ENCODE data around the gene APLNR. TPM values are rescaled to one million over a fixed set of nuclear protein-coding genes. Genes with fewer than 3 reads are reported as not detected.

Gene APLNR
- total and polyA plus RNA-seq, 10 of the 15 experiments (the other 5 are each of a cell fraction or from before 2014, with no cell fraction given) = 0.11 TPM; not detected in 9

- ChIA-PET CTCF (no interaction called here), SMC1A (ENCODE audit: uncharacterized antibody, unreplicated experiment) (no interaction called here), POLR2A (no interaction called here), RAD21 (ENCODE audit: unreplicated experiment) (no interaction called here)
- FAIRE-seq = no peak
- Histone ChIP-seq H3K27me3 (replicated peaks in 1 of 2; ENCODE audit: control insufficient read depth in 2 of 2, insufficient read depth in 2 of 2, low read length in 1 of 2) (no peaks in the 10 kb centered on the region; a peak in 1 of 4 replicates), H3K9me3 (replicated peaks; ENCODE audit: control insufficient read depth, insufficient read depth, low read length) (no peaks in the 10 kb centered on the region), H3K36me3 (ENCODE audit: control insufficient read depth in 2 of 2, insufficient read depth in 2 of 2, low read length in 1 of 2) (no peaks in the 10 kb centered on the region), H3K4me1 (ENCODE audit: control insufficient read depth, insufficient read depth, low read length) (no peaks in the 10 kb centered on the region), H3K4me3 (no peak overlapping the region), H3K79me2 (ENCODE audit: control insufficient read depth, insufficient read depth, low read length) (no peaks in the 10 kb centered on the region), H4K20me1 (ENCODE audit: control insufficient read depth, insufficient read depth) (no peaks in the 10 kb centered on the region), H3K27ac (ENCODE audit: control insufficient read depth, insufficient read depth) (no peak overlapping the region), H2AFZ (ENCODE audit: control insufficient read depth, low read depth, low read length) (no peak overlapping the region), H3K9ac (ENCODE audit: control insufficient read depth, insufficient read depth, low read length) (no peak overlapping the region), H3K4me2 (ENCODE audit: control insufficient read depth, insufficient read depth) (no peak overlapping the region)
- ATAC-seq = no peak
- intact Hi-C loops (cut with micrococcal nuclease; ENCODE audit: unreplicated experiment) = loop anchor here (10.0 kb wide), 1 partner anchor 72 kb away; no protein-coding TSS in a partner anchor
- no peak for TF ChIP-seq TCF7 (IDR thresholded peaks at IDR 0.05; ENCODE audit: borderline replicate concordance)
- no peak for TF ChIP-seq BACH1 (IDR thresholded peaks at IDR 0.05; ENCODE audit: borderline replicate concordance)
- WGBS (ENCODE audit: insufficient coverage, insufficient replicate concordance, low lambda C conversion rate, missing lambda C conversion rate) = 9% methylated on average over 1 of the region's 1 CpG
- in situ Hi-C loops (cut with MboI) = no loop called here
- DNase-seq (ENCODE audit: low read depth, low spot score) = no peak
- BruUV-seq (replicated peaks) = no TSS peak
These were observed 44.7 kb downstream of the APLNR start for GRCh38 chr11:57192316-57192715.

DNA sequence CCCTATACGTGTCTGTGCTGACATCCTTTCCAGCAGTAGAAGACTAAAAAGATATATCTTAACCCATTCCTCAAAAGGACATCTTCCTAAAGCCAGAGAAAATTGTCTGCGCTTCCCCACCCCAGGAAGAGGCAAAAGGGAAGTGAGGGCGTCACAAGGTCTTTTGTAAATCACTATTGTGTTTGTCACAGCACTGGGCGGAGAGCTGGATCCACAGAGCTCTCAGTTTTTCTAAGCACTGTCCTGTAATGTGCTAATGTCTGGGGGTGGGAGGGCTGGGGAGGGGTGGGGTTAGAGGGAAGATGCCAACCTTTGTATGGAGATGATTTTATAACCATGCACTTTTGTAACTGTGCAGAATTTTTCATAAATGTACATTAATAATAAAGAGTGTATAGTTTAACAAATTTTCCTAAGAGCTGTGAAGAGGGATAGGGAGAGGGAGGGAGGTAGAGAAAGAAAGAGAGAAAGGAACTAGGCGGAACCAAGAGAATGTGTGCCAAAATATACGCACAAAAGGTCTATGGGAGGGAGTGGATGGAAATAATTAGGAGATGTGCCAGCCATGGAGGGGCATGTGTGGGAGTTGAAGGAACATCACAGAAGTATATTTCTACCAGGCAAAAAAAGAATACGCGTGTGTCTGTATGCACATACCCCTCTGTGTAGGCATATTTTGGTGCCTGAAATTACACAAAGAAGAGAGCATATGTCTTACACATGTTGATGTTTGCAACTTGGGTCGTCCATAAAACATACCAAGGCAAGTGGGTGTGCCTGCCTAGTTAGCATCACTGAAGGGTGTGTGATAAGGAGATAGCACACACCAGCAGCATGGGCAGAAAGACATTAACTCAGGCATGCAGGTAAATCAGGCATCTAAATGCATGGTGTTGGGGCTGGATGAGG is 45.5 kb downstream of the APLNR start:
- in situ Hi-C loops (cut with MboI) = no loop called here
- FAIRE-seq (no peak), DNase-seq (ENCODE audit: low read depth, low spot score) (no peak), ATAC-seq (no peak)
- H3K27me3 ChIP-seq (replicated peaks in 1 of 2; ENCODE audit: control insufficient read depth in 2 of 2, insufficient read depth in 2 of 2, low read length in 1 of 2) = no peaks in the 10 kb centered on the region; a peak in 1 of 4 replicates
- H3K4me3 ChIP-seq = no peak overlapping the region
- no peaks in the 10 kb centered on the region for H3K4me1 ChIP-seq (ENCODE audit: control insufficient read depth, insufficient read depth, low read length)
- RAD21 ChIA-PET (ENCODE audit: unreplicated experiment) = no interaction called here
- H3K9ac ChIP-seq (ENCODE audit: control insufficient read depth, insufficient read depth, low read length) = no peak overlapping the region
- H4K20me1 ChIP-seq (ENCODE audit: control insufficient read depth, insufficient read depth) = no peaks in the 10 kb centered on the region
- POLR2A ChIA-PET = no interaction called here
- 48% methylated on average over 9 of the region's 9 CpGs for WGBS (ENCODE audit: insufficient coverage, insufficient replicate concordance, low lambda C conversion rate, missing lambda C conversion rate)
- SMC1A ChIA-PET (ENCODE audit: uncharacterized antibody, unreplicated experiment) = no interaction called here
- intact Hi-C loops (cut with micrococcal nuclease; ENCODE audit: unreplicated experiment) = loop anchor here (10.0 kb wide), 1 partner anchor 73 kb away; no protein-coding TSS in a partner anchor
- no peak overlapping the region for H2AFZ ChIP-seq (ENCODE audit: control insufficient read depth, low read depth, low read length)
- no peak overlapping the region for H3K4me2 ChIP-seq (ENCODE audit: control insufficient read depth, insufficient read depth)
- BruUV-seq (replicated peaks) = no TSS peak
- CTCF ChIA-PET = no interaction called here
- H3K79me2 ChIP-seq (ENCODE audit: control insufficient read depth, insufficient read depth, low read length) = no peaks in the 10 kb centered on the region
- H3K9me3 ChIP-seq (replicated peaks; ENCODE audit: control insufficient read depth, insufficient read depth, low read length) = no peaks in the 10 kb centered on the region
- H3K36me3 ChIP-seq (ENCODE audit: control insufficient read depth in 2 of 2, insufficient read depth in 2 of 2, low read length in 1 of 2) = no peaks in the 10 kb centered on the region
- H3K27ac ChIP-seq (ENCODE audit: control insufficient read depth, insufficient read depth) = no peak overlapping the region
- TF ChIP-seq POLR2AphosphoS5 (IDR thresholded peaks at IDR 0.05; ENCODE audit: low read length) = no peak
- TF ChIP-seq MYB (IDR thresholded peaks at IDR 0.05; ENCODE audit: borderline replicate concordance, low read depth, low read length) = no peak
- no peak for TF ChIP-seq TBL1XR1 (IDR thresholded peaks at IDR 0.05; ENCODE audit: low read depth, low read length)
- no peak for TF ChIP-seq MTA3 (IDR thresholded peaks at IDR 0.05; ENCODE audit: borderline replicate concordance, low read length)
- TF ChIP-seq STAT3 (IDR thresholded peaks at IDR 0.05; ENCODE audit: low read depth, low read length) = no peak
- TF ChIP-seq BHLHE40 (IDR thresholded peaks at IDR 0.05; ENCODE audit: borderline replicate concordance in 1 of 2, low read depth in 2 of 2, low read length in 1 of 2) = no peak
- TF ChIP-seq NFYB (IDR thresholded peaks at IDR 0.05; ENCODE audit: insufficient read depth, low read depth, low read length) = no peak
- no peak for TF ChIP-seq POLR2AphosphoS2 (IDR thresholded peaks at IDR 0.05; ENCODE audit: low read depth, low read length)
- TF ChIP-seq NR2C1 (IDR thresholded peaks at IDR 0.05) = no peak
- TF ChIP-seq CBFB (IDR thresholded peaks at IDR 0.05; ENCODE audit: low read depth) = no peak
- TF ChIP-seq ATF7 (IDR thresholded peaks at IDR 0.05; ENCODE audit: low read depth) = no peak
- TF ChIP-seq POU2F2 (IDR thresholded peaks at IDR 0.05; ENCODE audit: borderline replicate concordance, low read depth, low read length) = no peak
- no peak for TF ChIP-seq HCFC1 (IDR thresholded peaks at IDR 0.05; ENCODE audit: low read length)
- TF ChIP-seq EP300 (IDR thresholded peaks at IDR 0.05; ENCODE audit: borderline replicate concordance in 1 of 2, control insufficient read depth in 1 of 2, low read depth in 2 of 2, low read length in 2 of 2) = no peak
- no peak for TF ChIP-seq E2F4 (IDR thresholded peaks at IDR 0.05; ENCODE audit: low read depth, low read length)
